Activated T-cell treated with anti-CD3 and anti-CD28 coated beads, Interleukin-2, amount 50 U/mL, for 24 hours (primary cell): Measurements from ENCODE around the gene BNIP3.
A peak's percentile ranks its signal among the peaks of the same experiment; 100 is the strongest.
"Not testable (repeated sequence)": the region's sequence is repeated elsewhere in the genome, so short reads cannot be mapped to it uniquely, and the experiment has no call there.

Experiments
- DNase-seq: peaks from one replicate; pipeline ENCODE4 v3.0.0-alpha.2; 2020
- H3K27ac Mint-ChIP-seq: 2 replicates; pipeline ENCODE4 v1.8.0; 2020; ENCODE audit warnings: mild to moderate bottlenecking, mixed read lengths
- H3K27me3 Mint-ChIP-seq: 2 replicates; pipeline ENCODE4 v1.8.0; 2020; ENCODE audit warnings: mixed read lengths
- H3K36me3 Mint-ChIP-seq: 2 replicates; pipeline ENCODE4 v1.8.0; 2020; ENCODE audit warnings: low read depth, mixed read lengths
- H3K4me1 Mint-ChIP-seq: 2 replicates; pipeline ENCODE4 v1.8.0; 2020; ENCODE audit warnings: low read depth, mixed read lengths
- H3K4me3 Mint-ChIP-seq: 2 replicates; pipeline ENCODE4 v1.8.0; 2020; ENCODE audit warnings: mild to moderate bottlenecking, moderate library complexity, mixed read lengths
- H3K9me3 Mint-ChIP-seq: 2 replicates; pipeline ENCODE4 v1.8.0; 2020; ENCODE audit warnings: mixed read lengths

BNIP3 gene

GRCh38 chr10:131928248-131929095, 53.3 kb downstream of the BNIP3 start:
- H3K4me3 Mint-ChIP-seq = peak overlapping the region; percentile 59
- peak; percentile 65 for DNase-seq
- H3K27me3 Mint-ChIP-seq = no peaks in the 10 kb centered on the region
- peaks cover 56% of the 10 kb centered on the region for H3K36me3 Mint-ChIP-seq
- peaks cover 84% of the 10 kb centered on the region for H3K4me1 Mint-ChIP-seq
- H3K9me3 Mint-ChIP-seq = peaks cover 8% of the 10 kb centered on the region
- peak overlapping the region; percentile 92 for H3K27ac Mint-ChIP-seq

- Mint-ChIP-seq H3K9me3 (peaks cover 13% of the 10 kb centered on the region), H3K4me1 (peaks cover 83% of the 10 kb centered on the region), H3K4me3 (no peak overlapping the region), H3K27me3 (no peaks in the 10 kb centered on the region), H3K36me3 (peaks cover 66% of the 10 kb centered on the region), H3K27ac (peak overlapping the region; percentile 7)
- no peak for DNase-seq
These were observed 54.8 kb downstream of the BNIP3 start for GRCh38 chr10:131926743-131927595.

- DNase-seq = no peak
These were observed 55.5 kb downstream of the BNIP3 start for GRCh38 chr10:131926253-131926652.

GRCh38 chr10:131925716-131926115, 56.0 kb downstream of the BNIP3 start:
- Mint-ChIP-seq H3K36me3 (peaks cover 79% of the 10 kb centered on the region), H3K4me1 (peaks cover 84% of the 10 kb centered on the region), H3K9me3 (peaks cover 13% of the 10 kb centered on the region), H3K27me3 (no peaks in the 10 kb centered on the region), H3K4me3 (no peak overlapping the region), H3K27ac (no peak overlapping the region)
- DNase-seq = no peak

More at GRCh38 chr10:131926253-131926652, 55.5 kb downstream of the BNIP3 start:
- no peak overlapping the region for H3K27ac Mint-ChIP-seq
- no peaks in the 10 kb centered on the region for H3K27me3 Mint-ChIP-seq
- peaks cover 13% of the 10 kb centered on the region for H3K9me3 Mint-ChIP-seq
- H3K4me1 Mint-ChIP-seq = peaks cover 84% of the 10 kb centered on the region
- H3K4me3 Mint-ChIP-seq = no peak overlapping the region
- peaks cover 74% of the 10 kb centered on the region for H3K36me3 Mint-ChIP-seq

- Mint-ChIP-seq H3K27ac (no peak overlapping the region), H3K36me3 (peaks cover 80% of the 10 kb centered on the region), H3K4me3 (no peak overlapping the region), H3K9me3 (peaks cover 16% of the 10 kb centered on the region), H3K27me3 (no peaks in the 10 kb centered on the region), H3K4me1 (peaks cover 83% of the 10 kb centered on the region)
- DNase-seq = no peak
These were observed 56.6 kb downstream of the BNIP3 start for GRCh38 chr10:131925011-131925649.

GRCh38 chr10:131923038-131923756, 58.5 kb downstream of the BNIP3 start:
- H3K4me1 Mint-ChIP-seq = peaks cover 81% of the 10 kb centered on the region
- H3K27me3 Mint-ChIP-seq = no peaks in the 10 kb centered on the region
- H3K27ac Mint-ChIP-seq = no peak overlapping the region
- peaks cover 82% of the 10 kb centered on the region for H3K36me3 Mint-ChIP-seq
- peaks cover 32% of the 10 kb centered on the region for H3K9me3 Mint-ChIP-seq
- H3K4me3 Mint-ChIP-seq = no peak overlapping the region
- DNase-seq = no peak

- peak overlapping the region; percentile 51 for H3K27ac Mint-ChIP-seq
These were observed 60.5 kb downstream of the BNIP3 start for GRCh38 chr10:131921184-131921583.

GRCh38 chr10:131920693-131921092, 61.0 kb downstream of the BNIP3 start:
- peaks cover 45% of the 10 kb centered on the region for H3K9me3 Mint-ChIP-seq
- DNase-seq = no peak
- no peak overlapping the region for H3K4me3 Mint-ChIP-seq
- no peaks in the 10 kb centered on the region for H3K27me3 Mint-ChIP-seq
- peak overlapping the region; percentile 93 for H3K27ac Mint-ChIP-seq
- peaks cover 78% of the 10 kb centered on the region for H3K36me3 Mint-ChIP-seq
- H3K4me1 Mint-ChIP-seq = peaks cover 75% of the 10 kb centered on the region

More at GRCh38 chr10:131921184-131921583, 60.5 kb downstream of the BNIP3 start:
- Mint-ChIP-seq H3K9me3 (peaks cover 45% of the 10 kb centered on the region), H3K36me3 (peaks cover 78% of the 10 kb centered on the region), H3K4me3 (no peak overlapping the region), H3K27me3 (no peaks in the 10 kb centered on the region), H3K4me1 (peaks cover 75% of the 10 kb centered on the region)
- no peak for DNase-seq

- H3K4me1 Mint-ChIP-seq = peaks cover 74% of the 10 kb centered on the region
- no peak overlapping the region for H3K4me3 Mint-ChIP-seq
- H3K27me3 Mint-ChIP-seq = no peaks in the 10 kb centered on the region
- H3K27ac Mint-ChIP-seq = peak overlapping the region; percentile 93
- no peak for DNase-seq
- H3K9me3 Mint-ChIP-seq = peaks cover 43% of the 10 kb centered on the region
- H3K36me3 Mint-ChIP-seq = peaks cover 77% of the 10 kb centered on the region
These were observed 61.6 kb downstream of the BNIP3 start for GRCh38 chr10:131920151-131920550.

GRCh38 chr10:131919461-131919860, 62.3 kb downstream of the BNIP3 start:
- H3K4me3 Mint-ChIP-seq, H3K27me3 Mint-ChIP-seq: not testable (repeated sequence)
- H3K4me1 Mint-ChIP-seq = peaks cover 76% of the 10 kb centered on the region

More at GRCh38 chr10:131919461-131919860, 62.3 kb downstream of the BNIP3 start:
- Mint-ChIP-seq H3K36me3 (peaks cover 79% of the 10 kb centered on the region), H3K9me3 (peaks cover 39% of the 10 kb centered on the region), H3K27ac (peak overlapping the region; percentile 93)
- DNase-seq = not testable (repeated sequence)
